Stimulated activated CD8-positive, alpha-beta memory T cell treated with anti-CD3 and anti-CD28 coated beads, Interleukin-7, amount 100 ng/mL, for 1 hour (primary cell): ENCODE results near the gene SPC24.
"Not testable (repeated sequence)": the region's sequence is repeated elsewhere in the genome, so short reads cannot be mapped to it uniquely, and the experiment has no call there.

Source experiments
- DNase-seq, 2 donors: peaks; one replicate each; pipeline ENCODE4 v3.0.0-alpha.2; 2020; ENCODE audit warnings: low read depth in 2 of 2

Gene SPC24

GRCh38 chr19:11191934-11192333 is 36.4 kb upstream of the SPC24 start:
- DNase-seq, result no peak

GRCh38 chr19:11191273-11191755 is 35.7 kb upstream of the SPC24 start:
- DNase-seq, result no peak

- no peak for DNase-seq
Observed at GRCh38 chr19:11190501-11190900, 34.9 kb upstream of the SPC24 start.

- no peak for DNase-seq
Observed at GRCh38 chr19:11187441-11187840, 31.9 kb upstream of the SPC24 start.

GRCh38 chr19:11182994-11183393 is 27.4 kb upstream of the SPC24 start:
- DNase-seq, result no peak

- no peak for DNase-seq
Observed at GRCh38 chr19:11181488-11181887, 25.9 kb upstream of the SPC24 start.

- DNase-seq, result not testable (repeated sequence)
Observed at GRCh38 chr19:11180975-11181374, 25.4 kb upstream of the SPC24 start.

GRCh38 chr19:11180346-11180745 is 24.8 kb upstream of the SPC24 start:
- no peak for DNase-seq

- DNase-seq, result no peak
Observed at GRCh38 chr19:11179716-11180297, 24.2 kb upstream of the SPC24 start.

GRCh38 chr19:11179145-11179465 is 23.5 kb upstream of the SPC24 start:
- not testable (repeated sequence) for DNase-seq

- no peak for DNase-seq
Observed at GRCh38 chr19:11177592-11177991, 22.0 kb upstream of the SPC24 start.

- DNase-seq, result no peak
Observed at GRCh38 chr19:11176466-11177193, 21.0 kb upstream of the SPC24 start.

GRCh38 chr19:11175920-11176319 is 20.3 kb upstream of the SPC24 start:
- no peak for DNase-seq

GRCh38 chr19:11174336-11174735 is 18.8 kb upstream of the SPC24 start:
- DNase-seq, result no peak

GRCh38 chr19:11173516-11174155 is 18.1 kb upstream of the SPC24 start:
- no peak for DNase-seq

- no peak for DNase-seq
Observed at GRCh38 chr19:11172576-11172975, 17.0 kb upstream of the SPC24 start.

GRCh38 chr19:11171144-11171543 is 15.6 kb upstream of the SPC24 start:
- no peak for DNase-seq

GRCh38 chr19:11169896-11170678 is 14.5 kb upstream of the SPC24 start:
- no peak for DNase-seq

GRCh38 chr19:11168568-11168967 is 13.0 kb upstream of the SPC24 start:
- no peak for DNase-seq

- DNase-seq, result no peak
Observed at GRCh38 chr19:11166281-11167142, 10.9 kb upstream of the SPC24 start.

- no peak for DNase-seq
Observed at GRCh38 chr19:11165486-11166030, 10.0 kb upstream of the SPC24 start.
